NCI-H460 (cell line): ENCODE results near the gene ALG12. TPM values are rescaled to one million over a fixed set of nuclear protein-coding genes. Genes with fewer than 3 reads are reported as not detected.

Experiments
- DNase-seq: peaks from one replicate; pipeline ENCODE4 v3.0.0-alpha.2; 2016; ENCODE audit warnings: low read depth; ENCODE audit errors: extremely low read depth
- total RNA-seq: library from RNA; depleted of rRNA; stranded (reverse); fragments of >200 nt; shearing (Covaris generic); gene quantifications from 2 replicates; pipeline ENCODE4 v1.2.3, GENCODE V29; 2014

ALG12 gene
- total RNA-seq, 1 experiment from 2014 or later: 10.7 TPM

DNA sequence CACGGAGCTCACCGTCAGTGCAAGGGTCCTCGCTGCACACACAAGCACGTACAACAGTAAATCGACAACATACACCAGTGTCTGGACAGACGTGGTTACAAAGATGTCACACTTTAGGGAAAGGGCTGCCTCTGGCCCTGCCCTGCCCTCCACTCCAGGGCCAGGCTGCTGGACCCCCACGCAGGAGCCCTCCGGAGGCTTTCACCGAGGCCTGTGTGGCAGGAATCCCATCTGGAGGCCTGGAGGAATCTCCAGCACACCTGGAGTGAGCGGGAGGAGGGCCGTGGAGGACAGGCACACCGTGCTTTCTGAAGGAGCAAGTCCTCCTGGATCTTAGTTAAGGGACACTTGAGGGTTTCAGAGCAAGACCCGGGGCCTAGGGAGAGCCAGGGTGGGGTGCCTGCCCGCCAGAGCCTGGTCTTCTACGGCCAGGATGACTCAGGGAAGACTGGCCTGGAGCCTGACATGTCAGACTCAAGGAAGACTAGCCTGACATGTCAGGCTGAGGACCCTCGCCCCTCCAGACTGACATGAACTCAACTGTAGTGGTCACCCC, 40.2 kb upstream of the ALG12 start:
- DNase-seq: no peak

- no peak for DNase-seq
Observed at GRCh38 chr22:49957826-49958365, 39.7 kb upstream of the ALG12 start.

DNA sequence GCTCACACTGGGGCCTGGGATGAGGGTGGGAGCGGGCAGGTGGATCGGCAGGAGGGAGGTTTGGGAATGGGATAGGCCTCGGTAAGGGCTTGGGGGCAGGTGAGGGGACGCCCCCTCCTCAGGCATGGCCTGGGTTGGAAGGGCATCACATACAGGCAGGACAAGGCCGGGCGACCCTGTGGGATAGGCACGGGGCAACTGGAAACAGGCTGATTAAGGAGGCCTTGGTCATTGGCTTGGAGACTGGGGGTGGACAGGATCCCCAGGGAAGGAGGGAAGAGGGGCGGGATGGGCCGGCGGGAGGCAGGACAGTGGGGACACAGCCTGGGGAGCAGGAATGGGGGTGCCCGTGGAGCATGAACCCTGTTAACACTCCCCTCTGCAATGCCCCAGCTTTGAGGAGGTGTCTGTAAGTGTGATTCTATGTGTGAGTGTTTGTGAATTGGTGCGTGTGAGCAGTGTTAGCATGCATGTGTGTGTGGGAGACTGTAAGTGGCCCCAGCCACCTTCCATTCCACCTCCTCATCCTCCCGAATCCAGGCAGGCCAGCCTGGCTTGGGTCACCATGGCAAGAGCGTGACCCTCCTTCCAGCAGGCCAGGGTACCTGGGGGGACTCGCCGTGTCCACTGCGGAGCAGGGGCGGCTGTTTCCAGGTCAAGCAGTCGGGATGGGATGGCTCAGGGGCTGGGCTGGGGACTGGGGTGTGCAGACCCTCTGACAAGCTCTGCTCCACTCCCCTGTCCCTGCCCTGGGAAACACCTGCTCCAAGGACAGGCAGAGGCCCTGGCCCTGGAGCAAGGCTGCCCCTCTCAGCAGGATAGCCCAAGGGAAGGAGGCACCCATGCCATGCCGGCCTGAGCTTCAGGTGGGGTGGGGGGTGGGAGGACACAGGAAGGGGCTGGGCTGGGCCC, 38.9 kb upstream of the ALG12 start:
- no peak for DNase-seq

GRCh38 chr22:49956418-49956770, 38.2 kb upstream of the ALG12 start:
- no peak for DNase-seq

DNA sequence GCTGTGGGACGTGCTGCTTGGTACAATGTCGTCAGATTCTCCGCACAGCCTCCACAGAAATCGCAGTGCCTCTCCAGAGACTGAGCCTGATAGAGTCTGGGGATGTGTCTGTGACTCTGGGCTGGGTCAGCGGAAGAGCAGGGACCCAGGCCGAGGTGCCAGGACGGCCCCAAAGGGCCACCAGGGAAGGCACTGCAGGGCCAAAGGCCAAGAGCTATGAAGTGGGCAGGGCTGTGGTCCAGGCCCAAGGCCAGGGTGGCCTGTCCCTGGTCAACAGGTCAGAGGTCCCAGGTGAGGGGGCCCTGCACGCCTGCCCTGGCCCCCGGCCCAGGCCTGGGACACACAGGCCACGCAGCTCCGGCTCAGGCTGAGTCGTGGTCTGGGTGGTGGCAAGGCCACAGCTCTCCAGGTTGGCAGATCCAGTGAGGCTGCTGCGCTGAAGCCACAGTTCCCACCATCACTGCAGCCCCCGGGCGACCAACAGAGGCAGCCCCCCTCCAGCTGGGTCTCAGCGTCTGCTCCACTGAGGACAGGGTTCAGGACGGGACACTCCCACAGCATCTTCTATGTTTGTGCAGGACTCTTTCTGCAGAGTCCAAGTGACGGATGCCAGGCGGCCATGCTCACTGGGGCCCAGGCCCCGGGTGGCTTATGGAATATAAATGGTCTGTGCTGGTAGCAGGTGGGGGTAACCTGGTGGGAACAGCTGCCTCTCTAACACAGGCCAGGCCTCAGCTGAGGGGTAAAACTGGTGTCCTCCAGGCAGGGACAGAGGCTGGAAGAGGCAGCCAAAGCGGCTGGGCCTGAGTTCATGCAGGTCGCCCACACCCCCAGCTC, 37.6 kb upstream of the ALG12 start:
- DNase-seq: no peak

DNA sequence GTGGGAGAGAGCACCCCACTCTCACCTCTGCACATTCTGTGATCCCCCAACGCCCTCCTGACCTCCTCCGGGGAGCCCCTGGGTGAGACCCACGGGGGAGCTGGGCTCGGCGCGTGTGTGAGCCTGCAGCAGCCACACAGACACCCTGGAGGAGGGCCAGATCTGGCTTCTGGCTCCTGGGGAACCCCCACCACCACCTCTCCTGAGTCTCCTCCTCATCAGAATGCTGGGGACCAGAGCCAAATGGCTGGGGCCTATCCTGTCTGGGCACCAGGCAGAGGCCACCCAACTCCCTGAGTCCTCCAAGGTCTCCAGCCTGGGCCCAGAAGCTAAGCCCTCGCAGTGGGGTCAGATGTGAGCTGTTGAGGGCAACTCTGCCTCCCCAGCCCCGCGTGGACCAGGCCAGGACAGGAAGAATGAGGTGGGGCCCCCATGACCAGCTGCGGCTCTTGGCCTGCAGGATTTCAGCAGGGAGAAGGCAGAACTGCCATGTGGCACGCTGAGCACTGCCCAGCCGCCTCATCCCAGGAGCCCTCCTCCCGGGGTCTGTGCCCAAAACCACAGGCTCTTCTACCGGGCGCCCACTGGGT, 36.8 kb upstream of the ALG12 start:
- no peak for DNase-seq

- no peak for DNase-seq
Observed at GRCh38 chr22:49954354-49954753, 36.1 kb upstream of the ALG12 start.

GRCh38 chr22:49953680-49954344, 35.6 kb upstream of the ALG12 start:
- DNase-seq: no peak

DNA sequence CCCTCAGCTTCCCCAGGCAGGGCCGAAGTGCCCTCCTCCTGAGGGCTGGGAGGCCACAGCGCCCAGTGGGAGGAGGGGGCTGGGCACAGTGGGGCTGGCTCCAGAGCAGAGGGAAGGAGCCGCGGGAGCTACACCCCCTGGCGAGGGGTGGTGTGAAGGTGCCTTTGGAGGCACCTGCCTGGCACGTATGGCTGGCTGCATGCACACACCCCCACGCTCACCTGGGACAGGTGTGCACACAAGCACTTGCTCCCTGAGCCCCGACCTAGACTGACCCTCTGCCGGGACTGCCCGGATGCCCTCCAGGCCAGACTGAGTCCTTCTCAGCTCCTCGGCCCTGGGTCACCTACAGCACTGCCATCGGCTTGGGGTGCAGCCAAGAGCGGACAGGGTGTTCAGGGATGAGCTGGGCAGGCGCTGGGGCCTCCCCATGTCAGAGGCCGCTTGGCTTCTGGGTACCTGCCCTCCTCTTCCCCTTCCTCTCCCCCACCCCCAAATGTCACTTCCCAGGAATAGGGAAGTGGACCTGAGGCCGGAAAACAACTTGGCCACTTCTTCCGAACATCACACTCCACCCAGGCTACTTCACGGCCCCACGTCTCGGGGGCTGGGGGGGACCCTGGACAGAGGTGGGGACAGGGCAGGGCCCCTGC, 34.9 kb upstream of the ALG12 start:
- no peak for DNase-seq

DNA sequence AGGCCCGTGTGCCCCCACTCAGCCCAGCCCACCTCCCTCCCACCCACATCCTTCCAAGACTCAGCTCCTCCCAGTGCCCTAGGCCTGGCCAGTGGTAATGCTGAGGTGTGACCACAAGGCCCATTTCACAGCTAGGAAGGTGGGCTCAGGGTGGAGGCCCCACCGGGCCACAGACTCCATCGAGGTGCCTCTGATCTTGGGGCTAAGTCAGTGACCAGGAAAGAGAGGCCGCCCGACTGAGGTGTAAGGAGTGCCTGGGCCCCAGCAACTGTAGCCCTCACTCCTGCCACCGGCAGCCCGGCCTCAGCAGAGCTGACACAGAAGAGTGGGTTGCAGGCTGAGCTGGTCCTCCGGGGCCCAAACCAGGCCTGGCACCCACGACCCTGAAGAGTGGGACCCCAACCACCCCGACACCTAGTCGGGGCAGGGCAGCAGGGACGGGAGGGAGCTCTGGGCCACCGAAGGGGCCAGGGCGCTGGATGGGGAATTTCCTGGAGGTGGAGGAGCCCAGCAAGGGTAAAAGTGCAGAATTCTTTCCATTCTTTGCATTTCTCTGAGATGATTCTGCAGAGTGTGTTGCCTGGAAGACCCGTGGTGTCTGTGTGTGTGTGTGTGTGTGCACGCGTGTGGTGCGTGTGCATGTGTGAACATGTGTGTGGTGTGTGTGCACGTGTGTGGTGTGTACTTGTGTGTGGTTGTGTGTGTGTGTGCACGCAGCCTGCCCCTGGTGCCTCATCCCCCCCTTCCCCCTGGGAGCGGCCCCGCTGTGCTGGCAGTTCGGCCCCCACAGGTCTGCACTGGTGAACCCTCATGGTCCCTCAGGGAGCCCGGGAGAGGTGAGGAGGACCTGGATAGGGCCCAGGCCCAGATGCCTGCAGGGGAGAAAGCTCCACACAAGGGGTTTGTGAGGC, 34.0 kb upstream of the ALG12 start:
- DNase-seq: no peak

DNA sequence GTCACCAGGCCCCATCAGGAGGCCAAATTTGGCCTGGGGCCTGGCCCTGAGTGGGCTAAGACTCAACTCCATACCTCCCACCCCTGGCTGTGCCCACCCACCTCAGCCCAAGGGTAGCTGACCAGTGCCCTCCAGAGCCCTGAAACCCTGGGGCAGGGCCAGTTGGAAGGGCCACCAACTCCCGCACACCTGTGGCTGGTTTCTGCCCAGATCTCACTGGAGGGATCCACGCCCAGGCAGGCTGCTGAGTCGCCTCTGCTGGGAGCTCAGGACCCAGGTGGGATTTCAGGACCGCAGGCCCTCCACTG, 33.4 kb upstream of the ALG12 start:
- DNase-seq: no peak

DNA sequence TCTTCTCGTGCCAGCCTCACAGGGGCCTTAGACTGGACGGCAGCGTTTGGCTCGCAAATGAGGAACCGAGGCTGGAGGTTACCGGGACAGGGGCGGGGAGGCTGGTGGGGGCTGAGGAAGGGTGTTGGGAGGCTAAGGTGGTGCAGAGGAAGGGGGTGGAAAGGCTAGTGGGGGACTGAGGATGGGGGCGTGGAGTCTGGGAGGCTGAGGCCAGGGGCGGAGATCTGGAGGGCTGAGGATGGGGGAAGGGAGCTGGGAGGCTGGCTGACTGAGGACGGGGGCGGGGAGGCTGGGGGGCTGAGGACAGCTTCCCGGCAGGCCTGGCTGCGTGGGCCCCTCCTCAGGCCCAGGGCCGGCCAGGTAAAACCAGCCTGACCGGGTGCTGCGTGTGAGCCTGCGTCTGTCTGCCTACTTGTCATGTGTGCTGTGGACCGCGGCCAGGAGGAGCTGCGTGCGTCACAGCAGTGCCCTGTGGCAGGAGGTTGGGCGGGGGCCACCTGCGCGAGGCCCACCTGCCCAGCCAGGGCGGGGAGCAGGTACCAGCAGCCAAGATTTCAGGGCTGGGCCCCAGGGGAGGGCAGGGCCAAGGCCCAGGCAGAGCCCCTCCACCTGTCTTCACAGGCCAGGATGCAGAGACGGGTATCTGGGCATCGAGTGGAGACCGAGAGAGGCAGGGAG, 32.9 kb upstream of the ALG12 start:
- no peak for DNase-seq

GRCh38 chr22:49950396-49950994, 32.3 kb upstream of the ALG12 start:
- DNase-seq: no peak

DNA sequence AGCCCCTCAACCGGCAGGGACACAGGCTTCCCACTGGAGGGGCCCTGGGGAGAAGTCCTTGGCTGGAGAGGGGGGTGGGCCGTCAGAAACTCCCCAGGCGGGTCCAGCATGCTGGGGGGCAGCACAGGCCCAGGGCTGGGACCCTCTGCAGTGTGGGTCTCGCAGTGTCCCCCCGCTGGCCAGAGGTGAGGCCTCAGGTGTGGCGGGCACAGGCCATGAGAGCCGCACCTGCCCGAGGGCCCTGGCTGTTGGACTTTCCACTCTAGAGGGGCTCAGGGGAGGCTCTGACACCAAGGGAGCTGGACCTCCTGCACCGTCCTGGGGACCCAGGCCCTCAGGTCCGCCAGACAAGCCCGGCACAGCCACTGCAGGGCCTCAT, 31.7 kb upstream of the ALG12 start:
- DNase-seq: no peak

- DNase-seq: no peak
Observed at GRCh38 chr22:49948958-49949913, 31.0 kb upstream of the ALG12 start.

DNA sequence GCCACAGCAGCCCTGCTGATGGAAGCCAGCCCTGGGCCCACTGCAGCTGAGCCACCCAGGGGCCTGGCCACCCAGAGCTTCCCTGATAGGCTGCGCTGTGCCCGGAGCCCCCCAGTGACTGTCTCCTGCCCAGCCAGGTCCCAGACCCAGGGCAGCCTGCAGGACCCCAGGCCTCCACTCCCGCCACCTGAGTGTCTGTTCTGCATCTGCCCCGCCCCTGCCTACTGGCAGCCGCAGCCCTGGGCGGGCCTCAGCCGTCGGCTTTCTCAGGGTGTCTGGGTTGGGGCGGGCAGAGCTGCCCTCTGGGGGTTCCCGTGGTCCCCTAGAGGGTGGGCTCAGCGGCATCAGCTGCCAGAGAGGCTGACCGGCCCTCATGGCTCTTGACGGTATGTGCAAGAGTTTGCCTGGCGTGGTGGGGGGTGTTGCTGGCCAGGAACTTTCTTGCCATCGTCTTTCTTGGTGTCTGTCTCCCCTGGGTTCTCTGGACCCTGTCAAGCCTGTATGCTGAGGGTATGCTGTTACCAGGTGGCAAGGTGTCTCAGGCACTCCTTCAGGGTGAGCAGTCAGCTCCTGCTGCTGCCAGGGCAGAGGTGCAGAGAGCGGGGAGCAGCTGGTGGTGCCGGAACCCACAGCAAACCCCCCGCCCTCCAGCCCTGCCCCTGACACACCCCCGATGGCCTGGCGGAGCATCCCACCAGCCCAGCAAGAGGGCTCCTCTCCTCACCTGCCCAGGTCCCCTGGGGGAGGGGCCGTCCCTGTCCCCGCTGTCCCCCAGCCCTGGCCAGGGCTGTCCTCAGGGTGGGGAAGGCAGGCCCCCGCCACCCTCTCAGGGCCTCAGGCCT, 30.1 kb upstream of the ALG12 start:
- DNase-seq: no peak
